ENCODE data around the gene C2CD4B.

The C2CD4B gene

GRCh38 chr15:62147149-62147548 is 17.9 kb downstream of the C2CD4B start:
- Histone ChIP-seq H3K4me3 (ENCODE audit: low read length) (no peak overlapping the region), H3K27me3 (ENCODE audit: control insufficient read depth, insufficient read depth, low read length) (no peaks in the 10 kb centered on the region), H3K36me3 (ENCODE audit: insufficient read depth, low read length) (no peaks in the 10 kb centered on the region), H3K9me3 (replicated peaks; ENCODE audit: low read length) (no peaks in the 10 kb centered on the region), H3K4me1 (ENCODE audit: control insufficient read depth, insufficient read depth, low read length) (peaks cover 2% of the 10 kb centered on the region), H3K4me2 (ENCODE audit: low read length) (no peak overlapping the region), H3K9ac (ENCODE audit: low read depth, low read length) (no peak overlapping the region)

GRCh38 chr15:62145015-62145735 is 19.9 kb downstream of the C2CD4B start:
- no peaks in the 10 kb centered on the region for H3K36me3 ChIP-seq (ENCODE audit: insufficient read depth, low read length)

DNA sequence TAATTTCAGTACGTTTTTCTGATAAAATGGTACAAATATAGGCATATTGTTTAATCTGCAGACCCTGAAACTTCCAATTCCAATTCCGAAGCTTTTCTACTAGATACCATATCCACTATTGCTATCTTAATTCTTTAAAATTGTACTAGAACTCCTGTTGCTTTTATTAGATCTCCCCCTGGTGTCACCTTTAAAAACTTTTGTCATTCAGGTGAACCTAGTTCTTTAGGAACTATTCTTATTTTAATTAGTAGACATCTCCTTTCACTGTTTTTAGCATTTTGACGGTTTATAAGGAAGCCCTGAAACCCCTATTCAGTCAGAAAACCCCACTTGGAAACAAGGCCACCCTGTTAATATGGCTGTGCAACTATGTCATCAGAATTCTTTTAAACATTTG is 22.3 kb downstream of the C2CD4B start:
- no peak overlapping the region for H3K4me3 ChIP-seq (ENCODE audit: low read length)
- no peak overlapping the region for H3K4me2 ChIP-seq (ENCODE audit: low read length)
- H3K27me3 ChIP-seq (ENCODE audit: control insufficient read depth, insufficient read depth, low read length): no peaks in the 10 kb centered on the region
- H3K9me3 ChIP-seq (replicated peaks; ENCODE audit: low read length): no peaks in the 10 kb centered on the region
- peaks cover 23% of the 10 kb centered on the region for H3K4me1 ChIP-seq (ENCODE audit: control insufficient read depth, insufficient read depth, low read length)
- H3K36me3 ChIP-seq (ENCODE audit: insufficient read depth, low read length): no peaks in the 10 kb centered on the region
- no peak overlapping the region for H3K9ac ChIP-seq (ENCODE audit: low read depth, low read length)

More at GRCh38 chr15:62145015-62145735, 19.9 kb downstream of the C2CD4B start:
- Histone ChIP-seq H3K4me3 (ENCODE audit: low read length) (no peak overlapping the region), H3K4me1 (ENCODE audit: control insufficient read depth, insufficient read depth, low read length) (peaks cover 13% of the 10 kb centered on the region), H3K9me3 (replicated peaks; ENCODE audit: low read length) (no peaks in the 10 kb centered on the region), H3K9ac (ENCODE audit: low read depth, low read length) (no peak overlapping the region), H3K27me3 (ENCODE audit: control insufficient read depth, insufficient read depth, low read length) (no peaks in the 10 kb centered on the region), H3K4me2 (ENCODE audit: low read length) (no peak overlapping the region)

- H3K4me3 ChIP-seq (ENCODE audit: low read length): no peak overlapping the region
- peaks cover 28% of the 10 kb centered on the region for H3K4me1 ChIP-seq (ENCODE audit: control insufficient read depth, insufficient read depth, low read length)
- no peaks in the 10 kb centered on the region for H3K36me3 ChIP-seq (ENCODE audit: insufficient read depth, low read length)
- H3K9ac ChIP-seq (ENCODE audit: low read depth, low read length): no peak overlapping the region
- no peaks in the 10 kb centered on the region for H3K27me3 ChIP-seq (ENCODE audit: control insufficient read depth, insufficient read depth, low read length)
- no peak overlapping the region for H3K4me2 ChIP-seq (ENCODE audit: low read length)
- no peaks in the 10 kb centered on the region for H3K9me3 ChIP-seq (replicated peaks; ENCODE audit: low read length)
Observed at GRCh38 chr15:62141643-62142588, 23.2 kb downstream of the C2CD4B start.

GRCh38 chr15:62141200-62141599 is 23.9 kb downstream of the C2CD4B start:
- Histone ChIP-seq H3K4me1 (ENCODE audit: control insufficient read depth, insufficient read depth, low read length) (peaks cover 30% of the 10 kb centered on the region), H3K27me3 (ENCODE audit: control insufficient read depth, insufficient read depth, low read length) (no peaks in the 10 kb centered on the region), H3K36me3 (ENCODE audit: insufficient read depth, low read length) (no peaks in the 10 kb centered on the region), H3K9me3 (replicated peaks; ENCODE audit: low read length) (no peaks in the 10 kb centered on the region), H3K4me3 (ENCODE audit: low read length) (no peak overlapping the region), H3K4me2 (ENCODE audit: low read length) (no peak overlapping the region), H3K9ac (ENCODE audit: low read depth, low read length) (no peak overlapping the region)

- Histone ChIP-seq H3K9me3 (replicated peaks; ENCODE audit: low read length) (no peaks in the 10 kb centered on the region), H3K4me3 (ENCODE audit: low read length) (no peak overlapping the region), H3K4me1 (ENCODE audit: control insufficient read depth, insufficient read depth, low read length) (peaks cover 43% of the 10 kb centered on the region), H3K27me3 (ENCODE audit: control insufficient read depth, insufficient read depth, low read length) (no peaks in the 10 kb centered on the region), H3K9ac (ENCODE audit: low read depth, low read length) (peak overlapping the region; percentile 33), H3K36me3 (ENCODE audit: insufficient read depth, low read length) (no peaks in the 10 kb centered on the region), H3K4me2 (ENCODE audit: low read length) (peak overlapping the region; percentile 27)
Observed at GRCh38 chr15:62138124-62138523, 27.0 kb downstream of the C2CD4B start.

- no peak overlapping the region for H3K4me3 ChIP-seq (ENCODE audit: low read length)
- H3K4me2 ChIP-seq (ENCODE audit: low read length): no peak overlapping the region
- H3K36me3 ChIP-seq (ENCODE audit: insufficient read depth, low read length): no peaks in the 10 kb centered on the region
- no peaks in the 10 kb centered on the region for H3K9me3 ChIP-seq (replicated peaks; ENCODE audit: low read length)
- H3K27me3 ChIP-seq (ENCODE audit: control insufficient read depth, insufficient read depth, low read length): no peaks in the 10 kb centered on the region
- H3K9ac ChIP-seq (ENCODE audit: low read depth, low read length): no peak overlapping the region
- peaks cover 41% of the 10 kb centered on the region for H3K4me1 ChIP-seq (ENCODE audit: control insufficient read depth, insufficient read depth, low read length)
Observed at GRCh38 chr15:62136911-62137865, 27.9 kb downstream of the C2CD4B start.

DNA sequence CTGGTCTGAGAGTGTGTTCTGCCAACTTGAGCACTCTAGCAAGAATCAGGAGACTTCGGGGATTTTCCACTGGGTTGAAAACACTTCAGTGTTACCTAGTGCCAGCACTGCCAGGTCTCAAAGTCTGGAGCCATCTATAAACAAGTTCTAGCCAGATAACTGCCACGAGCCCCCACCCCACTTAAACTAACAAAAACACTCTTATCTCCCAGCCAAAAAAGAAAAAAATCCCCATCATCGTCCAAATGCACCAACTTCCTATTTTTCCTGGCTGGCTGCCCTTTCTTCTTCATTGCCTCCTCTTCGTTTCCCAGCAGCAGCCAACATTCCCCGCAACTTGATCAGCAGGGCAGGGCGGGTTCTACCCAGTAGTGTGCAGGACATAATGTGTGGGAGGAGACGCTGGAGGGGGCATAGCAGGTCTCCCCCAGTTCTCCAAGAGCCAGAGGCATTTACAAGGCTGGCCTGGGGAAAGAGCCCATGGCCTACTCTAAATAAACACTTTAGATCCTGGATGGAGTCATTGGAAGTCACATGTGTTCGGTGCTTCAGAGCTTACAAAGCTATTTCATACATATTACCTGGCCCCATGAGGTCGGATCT is 29.5 kb downstream of the C2CD4B start:
- peaks cover 30% of the 10 kb centered on the region for H3K4me1 ChIP-seq (ENCODE audit: control insufficient read depth, insufficient read depth, low read length)
- peak overlapping the region; percentile 3 for H3K4me3 ChIP-seq (ENCODE audit: low read length)
- H3K4me2 ChIP-seq (ENCODE audit: low read length): peak overlapping the region; percentile 54
- no peaks in the 10 kb centered on the region for H3K9me3 ChIP-seq (replicated peaks; ENCODE audit: low read length)
- no peak overlapping the region for H3K9ac ChIP-seq (ENCODE audit: low read depth, low read length)
- H3K27me3 ChIP-seq (ENCODE audit: control insufficient read depth, insufficient read depth, low read length): no peaks in the 10 kb centered on the region
- no peaks in the 10 kb centered on the region for H3K36me3 ChIP-seq (ENCODE audit: insufficient read depth, low read length)

DNA sequence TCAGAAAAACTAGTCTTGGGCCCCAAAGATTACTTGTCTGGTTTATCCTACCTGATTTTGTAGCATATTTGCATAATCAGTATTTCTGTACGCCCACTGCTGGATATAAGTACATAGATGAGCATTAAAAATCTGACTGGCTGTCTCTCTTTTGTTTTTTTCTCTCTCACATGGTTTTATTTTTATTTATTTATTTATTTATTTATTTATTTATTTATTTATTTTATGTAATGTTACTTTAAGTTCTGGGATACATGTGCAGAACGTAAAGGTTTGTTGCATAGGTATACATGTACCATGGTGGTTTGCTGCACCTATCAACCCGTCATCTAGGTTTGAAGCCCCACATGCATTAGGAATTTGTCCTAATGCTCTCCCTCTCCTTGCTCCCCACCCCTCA is 31.9 kb downstream of the C2CD4B start:
- Histone ChIP-seq H3K27me3 (ENCODE audit: control insufficient read depth, insufficient read depth, low read length) (no peaks in the 10 kb centered on the region), H3K4me3 (ENCODE audit: low read length) (no peak overlapping the region), H3K9me3 (replicated peaks; ENCODE audit: low read length) (no peaks in the 10 kb centered on the region), H3K36me3 (ENCODE audit: insufficient read depth, low read length) (no peaks in the 10 kb centered on the region), H3K4me1 (ENCODE audit: control insufficient read depth, insufficient read depth, low read length) (peaks cover 23% of the 10 kb centered on the region), H3K4me2 (ENCODE audit: low read length) (no peak overlapping the region), H3K9ac (ENCODE audit: low read depth, low read length) (no peak overlapping the region)

- Histone ChIP-seq H3K4me1 (ENCODE audit: control insufficient read depth, insufficient read depth, low read length) (peaks cover 12% of the 10 kb centered on the region), H3K9ac (ENCODE audit: low read depth, low read length) (no peak overlapping the region), H3K4me2 (ENCODE audit: low read length) (no peak overlapping the region), H3K36me3 (ENCODE audit: insufficient read depth, low read length) (no peaks in the 10 kb centered on the region), H3K27me3 (ENCODE audit: control insufficient read depth, insufficient read depth, low read length) (no peaks in the 10 kb centered on the region), H3K4me3 (ENCODE audit: low read length) (no peak overlapping the region), H3K9me3 (replicated peaks; ENCODE audit: low read length) (no peaks in the 10 kb centered on the region)
Observed at GRCh38 chr15:62128916-62129315, 36.2 kb downstream of the C2CD4B start.

Measured in skeletal muscle satellite cell (primary cell).